GM21423 (cell line): ENCODE data around the gene SDK1.
"Not testable (repeated sequence)": the region's sequence is repeated elsewhere in the genome, so short reads cannot be mapped to it uniquely, and the experiment has no call there.

Source experiments
- ATAC-seq: cut with Tn5 transposase; IDR thresholded peaks from one replicate; pipeline ENCODE4 v1.9.1; 2021; ENCODE audit warnings: mild to moderate bottlenecking, moderate library complexity; ENCODE audit not compliant: unreplicated experiment

The SDK1 gene

DNA sequence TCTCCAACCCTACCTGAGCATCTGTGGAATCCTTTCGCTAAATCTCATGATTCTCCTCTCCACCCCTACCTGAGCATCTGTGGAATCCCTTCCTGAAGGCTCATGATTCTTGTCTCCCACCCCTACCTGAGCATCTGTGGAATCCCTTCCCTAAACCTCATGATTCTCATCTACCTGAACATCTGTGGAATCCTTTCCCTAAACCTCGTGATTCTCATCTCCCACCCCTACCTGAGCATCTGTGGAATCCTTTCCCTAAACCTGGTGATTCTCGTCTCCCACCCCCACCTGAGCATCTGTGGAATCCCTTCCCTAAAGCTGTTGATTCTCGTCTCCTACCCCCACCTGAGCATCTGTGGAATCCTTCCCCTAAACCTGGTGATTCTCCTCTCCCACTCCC, 342.0 kb downstream of the SDK1 start:
- ATAC-seq, result no peak

DNA sequence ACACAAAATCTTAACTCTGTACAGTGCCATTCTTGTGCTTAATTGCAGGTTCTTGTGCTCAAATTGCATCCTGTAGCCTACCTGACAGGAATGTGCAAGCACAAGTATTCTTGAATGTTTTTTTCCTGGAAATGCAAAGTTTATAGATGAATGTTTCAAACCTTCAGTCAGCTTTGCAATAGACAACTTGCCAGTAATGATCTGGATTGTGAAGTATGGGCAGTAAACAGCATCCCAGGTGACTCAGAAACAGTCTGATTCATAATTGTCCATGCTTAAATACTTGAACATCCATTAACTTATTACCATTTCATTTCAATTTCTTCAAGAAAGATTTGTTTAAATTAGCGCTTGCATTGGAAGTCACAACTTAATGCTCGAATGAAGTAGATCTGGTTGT, 347.2 kb downstream of the SDK1 start:
- ATAC-seq, result no peak

DNA sequence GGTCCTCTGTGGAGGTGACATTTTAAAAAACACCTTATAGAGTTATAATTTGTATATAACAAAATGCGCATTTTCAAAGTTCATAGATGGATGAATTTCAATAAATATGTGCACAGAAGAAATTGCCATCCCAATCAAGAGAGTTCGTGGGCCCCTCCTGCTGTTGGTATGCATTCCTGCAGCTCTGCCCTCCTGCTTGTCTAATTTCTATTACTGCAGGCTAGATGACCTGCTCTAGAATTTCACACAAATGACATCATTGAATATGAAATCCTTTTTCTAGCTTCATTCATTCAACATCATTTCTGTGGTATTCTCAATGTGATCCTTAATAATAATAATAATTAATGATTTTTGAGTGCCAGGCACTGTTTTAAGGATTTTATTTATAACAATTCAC, 348.2 kb downstream of the SDK1 start:
- no peak for ATAC-seq

DNA sequence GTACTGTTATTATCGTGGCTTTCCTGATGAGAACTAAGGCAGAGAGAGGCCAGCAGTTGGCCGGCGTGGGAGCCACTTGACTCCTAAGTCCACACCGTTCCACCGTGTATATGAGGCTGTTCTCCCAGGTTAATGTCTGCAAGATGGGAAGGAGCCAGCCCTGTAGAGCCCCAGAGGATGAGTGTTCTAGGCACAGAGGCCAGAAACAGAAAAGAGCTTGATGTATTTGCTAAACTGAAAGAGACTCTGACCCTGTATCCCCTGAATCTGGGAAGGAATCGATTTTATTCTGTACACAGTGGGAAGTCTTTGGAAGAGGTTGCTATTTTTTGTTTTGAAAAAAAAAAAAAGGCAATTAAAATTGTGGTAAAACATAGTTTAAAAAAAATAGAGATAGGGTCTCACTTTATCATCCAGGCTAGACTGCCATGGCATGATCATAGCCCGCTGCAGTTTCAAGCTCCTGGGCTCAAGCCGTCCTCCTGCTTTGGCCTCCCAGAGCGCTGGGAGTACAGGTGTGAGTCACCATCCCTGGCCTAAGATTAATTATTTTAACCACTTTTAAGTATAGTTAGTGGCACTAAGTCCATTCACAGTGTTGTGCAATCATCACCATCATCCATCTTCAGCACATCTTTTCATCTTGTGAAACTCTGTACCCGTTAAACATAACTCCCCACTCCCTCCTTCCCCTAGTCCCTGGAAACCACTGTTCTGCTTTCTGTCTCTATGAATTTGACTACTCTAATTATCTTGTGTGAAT, 348.8 kb downstream of the SDK1 start:
- no peak for ATAC-seq

DNA sequence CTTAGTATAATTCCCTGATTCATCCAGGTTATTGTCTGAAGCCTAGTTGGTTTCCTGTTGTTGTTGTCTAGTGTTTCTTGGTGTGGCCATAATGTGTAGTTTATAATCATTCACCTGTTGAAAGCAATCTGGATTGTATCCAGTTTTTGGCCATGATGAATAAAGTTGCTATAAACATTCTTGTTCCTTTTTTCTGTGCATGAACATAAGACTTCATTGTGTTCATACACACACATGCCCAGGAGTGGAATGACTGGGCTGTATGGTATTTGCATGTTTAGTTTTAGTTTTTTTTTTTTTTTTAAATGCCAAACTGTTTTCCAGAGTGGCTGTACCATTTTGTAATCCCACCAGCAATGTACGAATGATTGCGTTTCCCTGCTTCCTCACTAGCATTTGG, 349.8 kb downstream of the SDK1 start:
- no peak for ATAC-seq

DNA sequence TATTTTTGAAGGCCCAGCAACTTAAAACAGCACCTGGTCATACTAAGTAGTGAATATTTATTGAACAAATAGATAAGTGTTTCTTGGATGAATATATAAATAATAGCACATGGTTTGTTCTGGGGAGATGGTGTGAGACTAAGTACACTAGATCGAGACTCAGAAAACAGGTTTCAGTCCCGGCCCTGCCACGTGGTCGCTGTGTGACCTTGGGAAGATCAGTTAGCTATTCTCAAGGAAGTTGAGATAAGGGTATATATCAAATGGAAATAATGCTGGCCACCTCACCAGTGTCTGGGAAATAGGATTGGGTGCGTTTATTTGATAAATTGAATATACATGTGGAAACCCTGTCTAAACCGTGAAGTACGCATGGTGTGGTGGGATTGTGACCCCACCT, 354.6 kb downstream of the SDK1 start:
- no peak for ATAC-seq

DNA sequence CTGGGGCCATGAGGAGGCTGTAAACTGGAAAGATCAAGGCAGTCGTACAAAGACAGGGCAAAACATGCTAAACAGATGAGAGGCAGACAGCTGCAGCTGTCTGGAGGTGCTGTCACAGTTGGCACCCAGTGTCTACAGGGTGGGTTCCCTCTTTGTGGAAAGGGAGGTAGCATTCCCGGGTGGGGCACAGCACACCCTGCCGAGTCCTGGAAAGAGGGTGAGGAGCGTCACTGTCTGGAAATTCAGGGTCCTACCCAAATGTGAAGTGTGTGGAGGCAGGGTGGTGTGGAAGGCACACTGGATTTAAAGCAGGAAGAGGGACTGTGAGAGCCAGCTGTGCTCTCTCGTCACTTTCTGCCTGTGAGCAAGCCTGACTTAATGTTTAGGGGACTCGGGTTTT, 356.2 kb downstream of the SDK1 start:
- ATAC-seq, result no peak

DNA sequence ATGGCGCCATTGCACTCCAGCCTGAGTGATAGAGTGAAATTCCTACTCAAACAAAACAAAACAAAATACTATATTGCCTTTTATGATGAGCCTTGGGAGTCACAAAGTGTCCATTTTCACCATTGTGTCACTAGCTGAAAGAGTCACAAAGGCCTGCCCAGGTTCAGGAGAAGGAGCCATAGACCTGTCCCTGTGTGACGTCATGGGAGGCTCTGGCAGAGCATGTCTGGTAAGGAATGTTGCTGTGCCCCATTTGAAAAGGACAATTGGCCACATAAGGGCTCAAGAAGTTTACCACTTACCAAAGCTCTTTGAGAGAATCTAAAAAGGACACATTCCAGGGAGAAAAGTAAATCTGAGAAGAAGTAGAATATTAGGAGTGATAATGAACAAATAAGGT, 367.7 kb downstream of the SDK1 start:
- ATAC-seq, result no peak

DNA sequence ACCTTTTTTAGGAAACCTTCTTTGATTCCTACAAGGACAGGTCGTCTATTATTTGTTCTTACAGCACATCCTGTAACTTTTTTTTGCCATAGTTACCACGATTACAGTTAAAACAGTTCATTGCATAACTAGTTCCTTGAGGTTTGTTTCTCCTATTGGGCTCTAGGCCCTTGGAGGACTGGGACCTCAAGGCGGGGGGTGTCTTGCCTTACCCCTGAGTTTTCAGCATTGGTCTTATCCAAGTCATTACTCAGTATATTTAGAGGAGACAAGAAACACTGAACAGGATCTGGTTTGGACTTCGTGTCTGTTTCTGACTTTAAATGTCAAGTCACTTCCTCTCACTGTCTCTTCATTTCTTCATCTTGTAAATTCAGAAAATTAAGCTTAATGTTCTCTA, 369.8 kb downstream of the SDK1 start:
- ATAC-seq, result no peak

DNA sequence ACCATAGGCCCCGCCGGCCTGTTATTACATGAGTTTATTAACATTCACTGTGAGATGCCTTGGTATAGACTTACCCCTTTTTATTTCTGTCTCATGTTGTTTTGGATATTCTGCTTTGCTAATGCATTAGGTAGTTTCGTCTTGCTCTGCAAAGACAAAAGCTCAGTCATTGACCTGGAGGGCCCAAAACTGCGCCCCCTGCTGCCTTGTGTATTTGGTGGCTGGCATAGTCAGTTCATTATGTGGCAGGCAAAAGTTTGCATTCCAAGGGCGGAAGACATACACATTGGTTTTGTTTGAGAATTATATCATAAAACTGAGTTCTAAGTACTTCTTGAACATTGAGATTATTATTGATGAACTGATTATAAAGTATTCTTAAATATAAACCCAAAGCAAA, 372.5 kb downstream of the SDK1 start:
- no peak for ATAC-seq

DNA sequence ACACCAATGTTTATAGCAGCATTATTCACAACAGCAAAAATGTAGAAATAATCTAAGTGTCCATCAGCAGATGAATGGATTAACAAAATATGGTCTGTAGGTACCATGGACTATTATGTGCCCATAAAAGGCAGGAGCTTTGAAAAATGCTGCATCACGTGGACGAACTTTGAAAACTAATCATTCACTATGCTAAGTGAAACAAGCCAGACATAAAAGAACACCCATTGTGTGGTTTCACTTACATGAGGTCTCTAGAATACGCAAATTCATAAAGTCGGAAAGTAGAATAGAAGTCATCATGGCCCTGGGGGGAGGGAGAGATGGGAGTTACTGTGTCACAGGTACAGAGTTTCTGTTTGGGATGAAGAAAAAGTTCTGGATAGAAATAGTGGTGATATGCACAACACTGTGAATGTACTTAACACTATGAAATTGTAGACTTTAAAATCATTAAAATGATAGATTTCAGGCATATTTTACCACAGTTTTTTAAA, 377.3 kb downstream of the SDK1 start:
- ATAC-seq, result no peak

DNA sequence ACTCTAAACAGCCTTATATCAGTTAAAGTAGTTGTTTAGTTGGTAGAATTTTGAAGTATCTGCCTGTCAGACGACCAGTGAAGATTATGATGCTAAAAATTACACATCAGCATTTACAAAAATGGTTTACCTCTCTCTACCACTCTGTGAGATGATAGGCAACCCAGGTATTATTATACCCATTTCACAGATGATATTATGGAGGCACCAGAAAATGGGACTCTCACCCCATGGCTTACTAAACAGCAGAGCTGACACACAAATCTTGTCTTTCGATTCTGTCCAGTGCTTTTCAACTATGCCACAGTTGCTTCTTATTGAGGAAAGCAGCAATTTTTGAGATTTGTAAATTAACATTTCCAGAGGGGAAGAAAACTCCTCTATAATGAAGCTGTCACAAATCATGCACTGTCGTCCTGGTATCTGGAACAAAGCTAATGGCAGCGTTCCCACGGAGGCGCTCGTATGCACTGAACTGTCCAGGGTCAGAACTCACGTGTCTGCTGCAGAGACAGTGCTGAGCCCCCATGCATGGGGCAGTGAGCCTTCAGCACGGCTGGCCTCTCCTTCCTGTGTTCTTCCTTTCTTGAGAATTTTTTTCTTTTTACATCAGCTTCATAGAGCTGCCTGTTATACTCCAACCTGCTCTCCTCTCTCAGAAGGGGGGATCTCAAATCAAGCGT, 381.1 kb downstream of the SDK1 start:
- ATAC-seq, result no peak

DNA sequence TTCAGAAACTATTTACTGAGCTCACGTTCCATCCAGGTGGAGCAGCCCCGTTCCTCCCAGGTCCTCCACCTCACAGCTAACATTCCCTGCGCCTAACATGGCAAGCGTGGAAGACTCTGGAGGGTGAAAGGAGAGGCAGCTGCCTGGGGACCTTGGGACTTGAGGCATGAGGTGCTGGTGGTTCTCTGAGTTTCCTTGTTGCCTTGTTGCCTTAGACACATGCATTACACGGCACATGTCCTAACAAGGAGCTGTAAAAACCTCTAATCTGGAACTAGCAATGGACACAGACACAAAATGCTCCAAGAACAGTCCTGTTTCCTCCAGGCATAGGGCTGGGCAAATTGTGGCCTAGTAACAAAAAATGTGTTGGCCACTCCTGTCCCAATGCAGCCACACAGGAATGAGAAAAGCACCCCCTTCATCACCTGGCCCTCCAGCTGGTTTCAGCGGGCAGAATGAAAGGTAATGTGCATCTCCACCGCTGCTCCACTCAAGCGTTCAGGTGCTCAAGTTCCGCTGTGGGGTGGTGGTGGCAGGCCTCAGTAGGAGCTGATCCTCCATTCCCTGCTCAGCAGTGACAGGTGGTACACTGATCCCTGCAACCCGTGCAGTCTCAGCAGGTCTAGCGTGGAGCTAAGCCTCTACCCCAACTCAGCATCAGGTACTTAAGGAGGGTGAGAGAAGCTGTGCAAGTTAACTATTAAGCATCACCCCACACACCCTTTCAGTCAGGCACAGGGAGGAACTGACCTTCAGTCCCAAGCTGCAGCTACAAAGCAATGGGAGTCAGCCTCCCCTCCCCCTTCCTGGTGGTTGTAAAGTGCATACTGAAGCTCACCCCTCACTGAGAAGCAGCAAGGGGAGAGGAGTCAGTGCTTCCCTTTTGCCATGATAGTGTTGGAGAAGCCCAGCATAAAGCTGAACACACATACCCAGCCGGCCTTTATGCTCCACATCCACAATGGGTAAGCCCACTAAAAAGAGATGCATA, 382.8 kb downstream of the SDK1 start:
- ATAC-seq, result no peak

DNA sequence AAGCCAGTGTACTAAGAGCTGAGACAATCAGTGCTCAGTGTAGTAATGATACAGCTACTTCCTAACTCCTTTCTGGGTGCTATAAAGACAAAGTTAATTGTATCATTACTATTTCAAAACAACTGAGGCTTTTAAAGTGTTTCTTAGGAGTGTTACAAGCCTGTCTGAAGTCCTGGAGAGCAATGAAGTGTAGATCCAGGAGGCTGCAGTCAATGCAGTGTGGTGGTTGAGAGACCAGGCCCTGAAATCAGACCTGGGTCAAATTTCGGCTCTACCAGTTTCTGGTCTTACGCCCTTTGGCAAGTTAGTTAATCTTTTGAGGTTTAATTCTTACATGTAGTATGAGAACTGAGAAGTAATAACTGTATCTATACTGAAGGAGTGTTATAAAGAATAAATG, 387.0 kb downstream of the SDK1 start:
- ATAC-seq, result no peak

DNA sequence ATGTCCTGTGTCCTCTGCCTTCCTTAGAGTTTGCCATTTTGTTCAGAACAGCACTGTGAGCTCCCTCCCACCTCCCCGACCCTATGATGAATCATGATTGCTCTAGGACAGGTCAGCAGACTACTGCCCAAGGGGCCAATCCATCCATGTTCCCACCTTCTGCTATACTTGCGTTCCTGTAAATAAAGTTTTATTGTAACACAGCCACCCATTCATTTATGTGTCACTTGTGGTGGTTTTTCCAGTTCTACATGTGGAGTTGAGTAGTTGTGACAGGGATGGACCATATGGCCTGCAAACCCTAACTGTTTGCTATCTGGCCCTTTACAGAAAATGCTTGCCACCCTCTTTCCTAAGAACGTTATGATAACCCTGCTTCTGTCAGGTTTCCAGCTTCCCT, 387.8 kb downstream of the SDK1 start:
- ATAC-seq, result no peak

DNA sequence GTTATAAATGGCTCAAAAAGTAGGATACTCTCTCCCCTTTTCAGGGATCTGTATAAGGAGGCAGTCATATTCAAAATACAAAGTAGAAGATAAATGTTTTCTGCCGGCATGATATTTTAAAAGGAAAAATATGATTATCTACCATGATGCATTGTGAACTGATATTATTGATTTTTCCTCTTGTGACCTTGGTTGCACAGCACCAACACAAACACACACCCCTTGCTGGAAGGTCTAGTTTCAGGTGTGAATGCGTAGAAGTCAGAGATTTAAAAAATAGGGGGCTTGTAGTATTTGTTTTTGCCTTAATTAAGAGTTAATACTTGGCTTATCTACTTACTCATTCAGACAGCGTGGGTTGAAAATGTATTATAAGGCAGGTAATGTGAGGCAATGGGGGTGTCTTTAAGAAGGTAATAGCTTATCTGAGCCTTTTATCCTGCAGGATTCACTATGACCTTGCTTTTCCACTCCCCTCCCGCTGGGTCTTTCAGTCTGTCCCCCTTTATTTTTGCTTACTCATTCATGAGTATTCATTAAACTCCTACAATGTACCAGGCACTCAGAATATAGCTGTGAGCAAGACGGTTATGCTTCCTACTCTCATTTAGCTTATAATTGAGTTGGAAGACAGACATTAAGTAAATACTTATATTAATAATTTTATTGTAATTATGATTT, 390.6 kb downstream of the SDK1 start:
- no peak for ATAC-seq

DNA sequence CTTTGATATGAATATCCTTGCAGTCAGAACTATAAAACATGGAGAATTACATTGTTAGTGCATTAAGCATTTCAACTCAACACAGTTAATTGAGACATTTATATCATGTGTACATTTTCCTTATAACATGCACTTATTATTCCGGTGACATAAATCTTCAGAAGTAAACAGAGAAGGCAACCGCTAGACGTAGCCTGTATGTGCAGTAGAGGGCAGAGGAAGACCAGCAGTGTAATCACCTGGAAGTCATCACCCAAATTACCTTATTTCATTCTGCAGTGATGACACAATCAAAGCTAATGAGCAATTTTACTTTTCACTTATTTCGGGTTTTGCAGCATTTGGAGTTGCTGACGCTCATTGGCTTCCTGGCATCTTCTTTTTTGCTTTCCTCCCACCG, 394.6 kb downstream of the SDK1 start:
- no peak for ATAC-seq

DNA sequence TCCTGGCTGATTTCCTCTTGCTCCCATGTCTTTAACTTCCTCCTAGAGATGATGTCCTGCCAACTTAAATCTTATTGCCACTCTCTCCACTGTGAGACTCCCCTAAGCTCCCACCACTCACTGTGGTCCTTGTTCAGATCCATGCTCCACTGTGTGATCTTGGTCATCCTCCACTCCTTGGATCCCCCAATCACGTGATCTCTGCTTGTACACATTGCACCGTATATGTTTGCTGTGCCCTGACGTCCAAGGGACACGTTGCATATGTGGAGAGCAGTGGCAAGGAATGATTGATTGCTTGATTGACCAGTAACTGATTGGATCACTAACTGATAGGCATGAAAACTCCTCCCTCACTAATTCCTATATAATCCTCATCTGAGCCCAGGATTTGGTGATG, 395.1 kb downstream of the SDK1 start:
- ATAC-seq, result no peak

DNA sequence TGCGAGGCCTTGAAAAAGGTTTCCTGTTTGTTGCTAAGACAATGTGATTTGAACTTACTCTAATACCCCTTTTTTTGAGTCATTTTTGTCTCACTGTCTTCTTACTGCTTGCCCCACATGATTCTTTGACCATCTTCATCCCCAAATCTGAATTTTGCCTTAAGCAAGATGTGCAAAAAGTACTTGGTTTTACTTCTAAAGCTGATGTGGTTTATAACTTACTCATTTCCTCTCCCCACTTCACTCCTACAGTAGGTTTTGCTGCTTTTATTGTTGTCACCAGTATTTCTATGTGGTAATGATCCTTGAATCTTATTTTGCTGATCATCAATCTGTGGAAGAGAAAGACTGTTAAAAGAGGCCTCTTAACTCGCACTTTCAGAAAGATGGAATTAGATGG, 396.4 kb downstream of the SDK1 start:
- ATAC-seq, result no peak

DNA sequence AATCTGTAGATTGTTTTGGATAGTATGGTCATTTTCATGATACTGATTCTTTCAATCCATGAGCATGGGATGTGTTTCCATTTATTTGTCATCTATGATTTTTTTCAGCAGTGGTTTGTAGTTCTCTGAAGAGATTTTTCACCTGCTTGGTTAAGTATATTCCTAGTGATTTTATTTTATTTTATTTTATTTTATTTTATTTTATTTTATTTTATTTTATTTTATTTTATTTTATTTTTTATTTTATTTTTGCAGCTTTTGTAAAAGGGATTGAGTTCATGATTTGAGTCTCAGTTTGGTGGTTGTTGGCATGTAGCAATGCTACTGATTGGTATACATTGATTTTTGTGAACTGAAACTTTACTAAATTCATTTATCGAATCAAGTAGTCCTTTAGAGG, 404.2 kb downstream of the SDK1 start:
- ATAC-seq, result no peak

DNA sequence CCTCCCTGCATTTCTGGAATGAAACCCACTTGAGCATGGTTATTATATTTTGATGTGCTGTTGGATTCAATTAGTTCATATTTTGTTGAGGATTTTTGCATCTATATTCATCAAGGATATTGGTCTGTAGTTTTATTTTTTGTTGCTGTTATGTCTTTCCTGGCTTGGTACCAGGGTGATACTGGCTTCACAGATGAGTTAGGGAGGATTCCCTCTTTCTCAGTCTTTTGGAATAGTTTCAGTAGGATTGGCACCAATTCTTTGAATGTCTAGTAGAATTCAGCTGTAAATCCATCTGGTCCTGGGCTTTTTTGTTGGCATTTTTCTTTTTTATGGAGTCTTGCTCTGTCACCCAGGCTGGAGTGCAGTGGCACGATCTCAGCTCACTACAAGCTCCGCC, 405.0 kb downstream of the SDK1 start:
- not testable (repeated sequence) for ATAC-seq
